22Rv1 (cell line): ENCODE measurements around the gene PARK7.

ENCODE experiments used
- CTCF ChIP-seq: fragments of 450-650 bp; IDR thresholded peaks from 2 replicates; pipeline ENCODE4 v1.5.1; 2017; ENCODE audit warnings: mild to moderate bottlenecking
- ZFX ChIP-seq: fragments of 450-650 bp; IDR thresholded peaks from 2 replicates; pipeline ENCODE4 v1.6.1; 2017; ENCODE audit warnings: antibody characterized with exemption, borderline replicate concordance

GRCh38 chr1:8025061-8025670, 63.7 kb downstream of the PARK7 start:
- TF ChIP-seq CTCF (no peak), ZFX (no peak)
